Tibial nerve (tissue), 4 donors: ENCODE data around the gene STOX2.

Experiments used
- CTCF ChIP-seq, 5 experiments: fragments of 200-600 bp in 3 of 5; fragments of 450-650 bp in 2 of 5; sonication (generic) in 3 of 5; IDR thresholded peaks; one replicate each; pipeline ENCODE4 v1.5.1; 2016 to 2019; ENCODE audit warnings: antibody characterized with exemption in 5 of 5, mild to moderate bottlenecking in 3 of 5, moderate library complexity in 2 of 5
- EP300 ChIP-seq, 2 donors: sonication (generic); formaldehyde crosslinking; IDR thresholded peaks; one replicate each; pipeline ENCODE4 v1.6.1; 2017; ENCODE audit warnings: antibody characterized with exemption in 2 of 2, mild to moderate bottlenecking in 1 of 2
- POLR2A ChIP-seq, 2 donors: fragments of 450-650 bp; IDR thresholded peaks; one replicate each; pipeline ENCODE4 v1.6.1; 2017; ENCODE audit warnings: antibody characterized with exemption in 2 of 2, mild to moderate bottlenecking in 2 of 2, moderate library complexity in 2 of 2

- TF ChIP-seq EP300 (IDR thresholded peaks at IDR 0.05) (no peak), CTCF (IDR thresholded peaks at IDR 0.05) (no peak), POLR2A (IDR thresholded peaks at IDR 0.05) (no peak)
Measured at GRCh38 chr4:184056877-184057276, 151.8 kb downstream of the STOX2 start.
